ENCODE results near the gene TBX10. TPM values are rescaled to one million over a fixed set of nuclear protein-coding genes. Genes with fewer than 3 reads are reported as not detected.

TBX10 gene
- total RNA-seq, 1 experiment from 2014 or later, result not detected

GRCh38 chr11:67617243-67617953 is 22.2 kb downstream of the TBX10 start:
- POLR2A ChIA-PET, result no interaction called here
- Histone ChIP-seq H2AFZ (ENCODE audit: low read depth, low read length, poor library complexity, severe bottlenecking) (no peak overlapping the region), H3K36me3 (ENCODE audit: control insufficient read depth in 1 of 2, insufficient read depth in 2 of 2, low read length in 2 of 2) (no peaks in the 10 kb centered on the region; a peak in 1 of 4 replicates), H3K79me2 (ENCODE audit: insufficient read depth, low read length) (no peaks in the 10 kb centered on the region), H3K4me3 (replicated peaks in 1 of 2; ENCODE audit: low read depth in 1 of 2, low read length in 2 of 2) (no peak overlapping the region), H4K20me1 (ENCODE audit: insufficient read depth) (no peaks in the 10 kb centered on the region), H3K4me1 (ENCODE audit: control insufficient read depth in 1 of 2, insufficient read depth in 2 of 2, low read length in 2 of 2) (peaks cover 2 to 13% of the 10 kb centered on the region in 2 experiments; a peak in 2 of 4 replicates), H3K27me3 (ENCODE audit: insufficient read depth, low read length) (no peaks in the 10 kb centered on the region), H3K9me3 (ENCODE audit: control insufficient read depth in 1 of 2, insufficient read depth in 1 of 2, low read depth in 1 of 2, low read length in 2 of 2) (no peaks in the 10 kb centered on the region), H3K9ac (ENCODE audit: low read length) (no peak overlapping the region), H3K9me2 (ENCODE audit: insufficient read depth) (no peaks in the 10 kb centered on the region), H3K4me2 (ENCODE audit: low read length) (no peak overlapping the region), H3K27ac (ENCODE audit: low read depth, low read length) (no peak overlapping the region)
- intact Hi-C loops (cut with micrococcal nuclease), result no loop called here
- CTCF ChIA-PET, result interaction anchor here (1.6 kb wide), 1 partner anchor 12 kb away, joined by 9 read pairs; the partner anchor contains the start of gene NUDT8
- ATAC-seq (no peak), DNase-seq (ENCODE audit: low read depth, low spot score) (no peak)
- no peak for TF ChIP-seq CBX3 (IDR thresholded peaks at IDR 0.05; ENCODE audit: low read depth)
- TF ChIP-seq RAD21 (IDR thresholded peaks at IDR 0.05; ENCODE audit: low read depth), result no peak
- TF ChIP-seq JUND (IDR thresholded peaks at IDR 0.05), result no peak
- TF ChIP-seq TCF7L2 (IDR thresholded peaks at IDR 0.05; ENCODE audit: borderline replicate concordance, extremely low read depth, insufficient read depth, insufficient read length), result no peak
- TF ChIP-seq EZH2 (IDR thresholded peaks at IDR 0.05), result no peak
- TF ChIP-seq ZFX (IDR thresholded peaks at IDR 0.05), result no peak
- TF ChIP-seq POLR2AphosphoS5 (IDR thresholded peaks at IDR 0.05; ENCODE audit: low read depth, low read length), result no peak
- TF ChIP-seq FOSL1 (IDR thresholded peaks at IDR 0.05; ENCODE audit: low read depth), result no peak
- no peak for TF ChIP-seq ELF1 (IDR thresholded peaks at IDR 0.05; ENCODE audit: borderline replicate concordance, low read depth)
- TF ChIP-seq EGR1 (IDR thresholded peaks at IDR 0.05; ENCODE audit: low read depth), result no peak
- no peak for TF ChIP-seq CTCF (IDR thresholded peaks at IDR 0.05 in 2 of 3, conservative IDR thresholded peaks at IDR 0.05 in 1 of 3; ENCODE audit: borderline replicate concordance in 1 of 3, insufficient read depth in 1 of 3, low read depth in 2 of 3, low read length in 2 of 3)
- TF ChIP-seq ZNF274 (IDR thresholded peaks at IDR 0.05; ENCODE audit: low read depth, low read length), result no peak
- no peak for TF ChIP-seq POLR2A (IDR thresholded peaks at IDR 0.05; ENCODE audit: borderline replicate concordance, extremely low read depth, insufficient read depth, insufficient read length)
- TF ChIP-seq CEBPB (IDR thresholded peaks at IDR 0.05; ENCODE audit: low read depth), result no peak
- TF ChIP-seq ATF3 (IDR thresholded peaks at IDR 0.05), result no peak
- TF ChIP-seq ZBTB33 (IDR thresholded peaks at IDR 0.05; ENCODE audit: extremely low read depth, insufficient replicate concordance, low read length), result no peak
- no peak for TF ChIP-seq EZH2phosphoT487 (IDR thresholded peaks at IDR 0.05; ENCODE audit: borderline replicate concordance)
- TF ChIP-seq SRF (IDR thresholded peaks at IDR 0.05; ENCODE audit: low read depth), result no peak
- RAD21 ChIA-PET (ENCODE audit: low non-redundant PET in 1 of 2, low total read pairs in 2 of 2, uncharacterized antibody in 2 of 2, unreplicated experiment in 2 of 2), result no interaction called here
- BruUV-seq (replicated peaks), result no TSS peak

Measured in HCT116 (cell line).